Right hindlimb (tissue), 1 donor: ENCODE measurements around the gene MSI2.

Source experiments
- DNase-seq: peaks from one replicate; pipeline ENCODE4 v3.0.0-alpha.2; 2018

The MSI2 gene

DNA sequence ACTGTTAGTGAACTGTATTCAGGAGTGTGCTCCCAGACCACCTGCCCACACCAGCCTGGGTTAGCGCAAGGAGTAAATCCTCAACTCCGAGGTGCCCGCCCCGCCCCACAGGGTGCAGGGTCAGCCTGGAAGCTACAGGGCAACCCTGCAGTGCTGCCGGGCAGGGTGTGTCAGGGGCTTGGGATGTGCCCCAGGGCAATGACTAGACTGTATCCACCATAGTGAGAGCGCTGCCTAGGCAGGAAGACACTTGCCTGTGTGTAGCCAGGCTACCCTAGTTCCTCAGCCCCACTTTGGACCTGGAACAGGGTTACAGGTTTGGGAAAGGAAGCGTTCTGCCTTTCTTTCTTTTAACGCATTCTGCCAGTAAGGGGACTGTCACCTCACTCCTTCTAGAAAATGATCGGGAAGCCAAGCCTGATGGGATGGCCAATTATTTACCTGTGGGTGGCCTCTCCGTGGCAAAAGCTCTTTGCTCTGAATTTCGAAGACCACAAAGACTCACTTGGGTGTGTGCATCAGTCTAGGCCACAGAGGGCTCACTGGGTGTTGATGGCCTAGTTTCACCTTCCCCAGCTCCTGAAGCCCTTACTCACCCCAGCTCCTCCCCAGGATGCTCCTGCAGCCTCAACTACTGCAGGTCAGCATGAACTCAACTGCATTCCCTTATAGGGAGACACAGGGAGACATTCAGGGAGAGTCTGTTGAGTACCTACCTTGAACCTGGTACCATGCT lies 397.9 kb downstream of the MSI2 start:
- DNase-seq = no peak

DNA sequence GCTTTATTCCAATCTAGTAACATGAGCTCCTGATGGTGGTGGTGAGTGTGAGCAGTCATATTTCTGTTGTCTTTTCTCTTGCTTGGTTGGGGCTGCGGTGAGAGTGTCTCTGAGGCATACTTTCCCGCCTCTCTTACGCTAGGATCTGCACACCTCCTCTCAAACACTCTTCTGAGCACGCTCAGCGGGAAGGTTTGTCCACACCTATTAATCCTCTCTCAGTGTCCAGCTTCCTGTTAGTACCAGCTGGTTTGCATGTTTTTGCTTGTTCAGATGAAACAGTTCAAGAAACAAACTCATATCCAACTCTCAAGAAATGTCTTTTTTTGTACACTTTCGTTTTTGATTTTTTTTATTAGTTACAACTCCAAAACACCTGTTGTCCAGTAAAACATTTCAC lies 399.2 kb downstream of the MSI2 start:
- DNase-seq = no peak

DNA sequence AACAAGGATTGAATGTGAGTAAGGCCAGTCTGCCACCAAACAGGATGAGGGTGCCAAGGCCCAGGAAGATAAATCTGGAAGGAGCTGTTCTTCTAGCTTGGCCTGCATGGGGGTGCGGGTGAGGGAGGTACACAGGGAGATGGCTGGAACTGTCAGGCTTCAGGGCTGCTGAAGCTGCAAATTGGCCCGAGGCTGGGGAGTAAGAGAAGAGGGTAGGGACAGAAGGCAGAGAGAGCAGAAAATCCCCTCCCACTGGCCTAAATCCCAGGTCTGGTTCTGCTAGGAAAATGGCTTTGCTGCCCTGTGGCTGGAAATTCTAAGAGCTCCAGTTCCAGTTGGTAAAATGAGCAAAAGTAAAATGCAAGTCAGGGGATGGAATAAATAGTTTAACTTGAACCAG lies 400.9 kb downstream of the MSI2 start:
- DNase-seq = no peak

DNA sequence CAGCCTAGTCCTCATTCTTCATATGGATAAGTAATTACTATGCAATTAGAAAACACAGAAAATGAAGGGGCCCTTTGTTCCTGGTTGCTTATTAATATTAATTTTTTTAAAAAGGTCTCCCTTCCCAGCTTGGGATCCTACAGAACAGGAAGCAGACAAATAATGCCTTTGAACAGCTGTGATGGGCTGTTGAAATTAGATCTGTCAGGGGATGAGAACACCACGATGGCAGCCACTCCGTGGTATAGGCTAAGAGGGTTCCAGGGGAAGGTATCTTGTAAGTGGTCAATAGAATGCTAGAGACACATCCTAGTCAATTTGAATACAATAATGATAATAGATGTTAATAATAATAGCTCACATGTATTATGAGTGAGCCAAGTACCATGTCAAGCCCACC lies 405.7 kb downstream of the MSI2 start:
- no peak for DNase-seq

DNA sequence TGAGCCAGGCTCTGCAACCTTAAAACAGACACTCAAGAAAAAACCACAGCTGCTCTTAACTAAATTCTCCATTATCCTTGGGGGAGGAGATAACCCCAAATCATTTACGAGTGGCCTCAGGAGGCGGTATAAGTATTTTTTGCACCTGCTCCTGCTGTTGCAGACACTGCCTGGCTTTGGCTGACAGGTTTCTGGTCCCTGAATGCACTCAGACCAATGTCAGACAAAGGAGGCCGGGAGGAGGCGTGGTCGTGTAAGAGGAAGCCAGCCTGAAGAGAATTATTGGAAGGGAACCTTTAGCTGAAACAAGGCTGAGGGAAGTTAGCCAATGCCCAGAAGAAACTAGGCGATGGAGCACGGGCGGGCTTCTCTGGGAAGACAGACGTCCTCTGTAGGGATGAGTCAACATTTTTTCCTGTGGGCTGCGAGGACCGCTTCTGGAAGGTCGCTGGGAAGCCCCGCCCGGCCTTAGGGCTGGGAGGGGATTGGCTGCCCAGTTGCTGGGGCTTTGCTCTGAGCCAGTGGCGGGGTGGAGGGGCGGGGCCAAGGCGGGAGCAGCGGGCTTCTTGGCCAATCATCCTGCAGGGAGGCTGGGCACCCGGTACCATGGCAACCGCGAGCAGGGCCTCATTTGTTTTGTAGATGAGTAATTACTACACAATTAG lies 406.5 kb downstream of the MSI2 start:
- peak; percentile 97 for DNase-seq

DNA sequence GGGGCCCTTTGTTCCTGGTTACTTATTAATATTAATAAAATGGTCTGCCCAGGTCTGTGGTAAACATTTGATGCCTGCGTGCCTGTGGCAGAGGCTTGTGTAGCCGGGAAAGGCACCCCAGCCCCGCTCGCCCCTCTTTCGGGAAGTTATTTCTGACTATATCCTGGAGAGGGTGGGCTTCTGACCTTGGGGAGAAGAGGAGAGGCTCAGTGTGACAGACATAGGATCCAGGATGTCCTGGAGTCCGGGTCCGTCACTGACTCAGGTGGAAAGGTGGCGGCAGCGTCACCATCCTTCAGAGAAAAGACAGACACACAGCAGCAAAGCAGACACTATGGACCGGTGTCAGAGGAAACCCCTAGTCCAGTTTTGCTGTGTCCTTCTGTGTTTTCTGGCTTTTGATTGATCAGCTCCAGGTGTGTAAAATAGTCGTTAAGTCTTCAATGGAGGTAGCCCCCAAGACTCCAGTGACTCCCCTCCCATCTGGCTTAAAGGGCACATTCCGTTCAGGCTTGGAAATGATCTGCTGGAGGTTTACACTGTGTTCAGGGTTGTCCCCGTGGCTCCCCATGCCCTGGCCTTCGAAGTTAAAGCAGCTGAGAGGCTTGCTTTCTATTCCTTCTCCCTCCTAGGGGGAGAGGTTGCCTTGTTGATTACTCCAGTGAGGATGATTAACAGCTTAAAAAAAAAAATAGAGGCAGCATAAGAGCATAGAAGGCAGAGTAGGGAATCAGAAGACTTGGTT lies 407.2 kb downstream of the MSI2 start:
- no peak for DNase-seq

DNA sequence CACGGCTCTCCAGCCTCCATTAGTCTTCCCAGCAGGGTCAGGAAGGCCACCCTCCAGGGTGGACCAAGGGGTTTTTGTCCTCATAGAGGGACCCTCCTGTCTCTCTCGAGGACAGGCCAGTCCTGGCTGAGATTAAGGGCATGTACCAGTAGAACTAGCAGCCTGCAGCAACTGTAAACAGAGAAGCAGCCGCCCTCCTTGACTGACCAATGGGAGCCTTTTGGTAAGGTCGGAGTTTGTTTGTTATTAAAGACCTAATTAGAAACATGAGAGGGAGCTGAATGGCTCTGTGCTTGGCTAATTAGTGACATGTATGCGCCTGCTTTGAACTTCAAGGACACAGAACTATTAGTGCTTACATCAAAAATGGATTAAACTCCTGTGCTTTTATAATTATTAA lies 408.8 kb downstream of the MSI2 start:
- no peak for DNase-seq

DNA sequence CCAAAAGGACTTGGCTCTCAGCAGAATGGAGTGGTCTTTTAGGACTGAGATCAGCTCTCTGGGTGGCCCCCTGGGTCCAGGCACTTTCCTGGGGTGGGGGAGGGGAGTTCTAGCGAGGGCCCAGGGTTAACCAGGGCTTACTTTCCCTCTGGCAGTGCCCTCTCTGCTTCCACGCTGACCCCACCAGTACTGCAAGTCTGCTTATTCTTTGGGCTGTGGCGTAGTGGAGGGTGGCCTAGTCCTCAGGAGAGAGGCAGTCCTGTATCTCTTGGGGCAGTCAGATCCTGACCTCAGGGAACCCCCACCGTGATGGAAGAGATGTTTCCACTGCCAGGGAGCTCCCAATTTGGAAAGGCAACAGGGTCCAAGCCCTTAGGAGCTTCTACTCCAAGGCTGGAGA lies 409.4 kb downstream of the MSI2 start:
- no peak for DNase-seq

DNA sequence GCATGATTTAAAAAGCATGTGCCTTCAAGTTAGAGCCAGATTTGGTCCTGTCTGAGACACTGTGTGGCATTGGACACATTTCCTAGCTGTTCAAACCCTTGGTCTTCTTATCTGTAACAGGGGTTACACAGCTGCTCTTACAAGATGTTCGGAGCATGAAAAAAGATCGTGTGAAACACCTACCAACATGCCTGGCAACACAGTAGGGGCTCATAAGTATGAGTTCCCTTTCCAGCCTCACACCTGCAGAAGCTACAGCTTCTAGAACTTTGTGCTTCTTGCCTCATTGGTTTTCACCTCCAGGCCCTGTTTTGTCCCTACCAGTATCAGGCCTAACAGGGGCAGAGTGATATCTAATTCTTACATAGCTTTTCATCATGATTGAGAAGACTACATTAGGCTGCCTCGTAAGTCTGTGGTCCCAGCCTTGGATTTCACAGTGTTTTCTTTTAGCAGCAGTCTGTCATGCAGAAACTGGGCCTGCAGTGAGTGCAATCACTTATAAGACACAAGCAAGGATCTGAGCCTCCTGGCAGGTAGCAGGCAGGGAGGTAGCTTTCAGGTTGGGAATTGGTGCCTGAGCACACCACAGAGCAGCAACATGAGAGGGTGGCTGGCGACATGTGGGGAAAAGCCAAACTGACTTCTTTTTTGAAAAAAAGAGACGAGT lies 410.0 kb downstream of the MSI2 start:
- no peak for DNase-seq

DNA sequence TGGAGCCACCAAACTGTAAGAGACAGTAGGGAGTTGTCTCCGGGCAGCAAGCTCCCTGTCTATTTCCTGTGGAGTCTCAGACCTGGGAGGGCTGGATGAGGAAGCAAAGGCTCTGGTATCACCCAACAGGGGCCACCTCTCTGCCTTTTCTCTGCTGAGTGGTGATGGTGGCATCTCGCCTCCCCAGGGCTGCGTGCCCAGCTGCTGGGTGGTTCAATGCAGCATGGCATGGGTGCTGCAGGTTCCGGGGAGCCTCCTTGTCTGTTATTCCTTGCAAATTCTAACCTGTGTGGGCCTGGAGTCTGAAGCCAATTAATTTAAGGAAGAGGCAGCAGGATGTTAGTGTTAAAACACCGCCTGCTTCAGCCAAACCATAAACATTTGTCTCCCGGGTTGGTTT lies 410.6 kb downstream of the MSI2 start:
- DNase-seq = no peak

DNA sequence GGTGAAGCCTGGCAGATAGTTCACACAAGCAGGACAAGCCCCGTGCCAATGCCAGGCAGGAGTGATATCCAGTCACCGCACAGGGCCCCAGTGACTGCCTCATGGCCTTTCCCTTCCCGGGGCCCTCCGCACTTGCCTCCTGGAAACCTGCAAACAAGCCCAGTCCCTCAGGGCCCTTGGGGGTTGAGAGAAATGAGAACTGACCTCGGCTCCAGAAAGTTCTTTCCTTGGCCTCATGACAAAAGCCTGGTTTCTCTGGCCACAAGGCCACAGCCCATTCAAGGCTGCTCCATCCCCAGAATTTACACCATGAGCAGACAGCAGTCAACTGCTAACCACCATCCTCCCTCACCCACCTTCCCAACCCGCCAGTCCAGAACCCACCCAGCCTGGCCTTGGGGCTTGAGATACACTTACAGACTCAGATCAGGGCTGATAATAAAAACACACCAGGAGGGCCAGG lies 411.2 kb downstream of the MSI2 start:
- no peak for DNase-seq

DNA sequence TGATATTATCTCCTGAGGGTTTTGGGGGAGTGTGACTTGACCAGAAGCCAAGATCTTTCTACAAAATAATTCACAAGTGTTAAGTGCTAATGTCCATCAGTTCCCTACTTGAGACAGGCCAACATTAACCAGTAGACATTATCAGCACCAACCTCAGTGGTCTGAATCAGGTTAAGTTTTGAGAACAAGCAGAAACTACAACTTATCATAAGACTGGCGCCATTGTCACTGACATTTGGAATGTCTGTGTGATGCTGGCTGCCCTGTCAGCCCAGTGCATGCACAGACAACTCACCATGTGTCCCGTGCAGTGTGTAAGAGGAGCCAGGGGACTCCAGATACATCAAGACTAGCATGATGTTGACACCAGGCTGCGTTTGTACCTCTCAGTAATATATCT lies 412.0 kb downstream of the MSI2 start:
- no peak for DNase-seq

DNA sequence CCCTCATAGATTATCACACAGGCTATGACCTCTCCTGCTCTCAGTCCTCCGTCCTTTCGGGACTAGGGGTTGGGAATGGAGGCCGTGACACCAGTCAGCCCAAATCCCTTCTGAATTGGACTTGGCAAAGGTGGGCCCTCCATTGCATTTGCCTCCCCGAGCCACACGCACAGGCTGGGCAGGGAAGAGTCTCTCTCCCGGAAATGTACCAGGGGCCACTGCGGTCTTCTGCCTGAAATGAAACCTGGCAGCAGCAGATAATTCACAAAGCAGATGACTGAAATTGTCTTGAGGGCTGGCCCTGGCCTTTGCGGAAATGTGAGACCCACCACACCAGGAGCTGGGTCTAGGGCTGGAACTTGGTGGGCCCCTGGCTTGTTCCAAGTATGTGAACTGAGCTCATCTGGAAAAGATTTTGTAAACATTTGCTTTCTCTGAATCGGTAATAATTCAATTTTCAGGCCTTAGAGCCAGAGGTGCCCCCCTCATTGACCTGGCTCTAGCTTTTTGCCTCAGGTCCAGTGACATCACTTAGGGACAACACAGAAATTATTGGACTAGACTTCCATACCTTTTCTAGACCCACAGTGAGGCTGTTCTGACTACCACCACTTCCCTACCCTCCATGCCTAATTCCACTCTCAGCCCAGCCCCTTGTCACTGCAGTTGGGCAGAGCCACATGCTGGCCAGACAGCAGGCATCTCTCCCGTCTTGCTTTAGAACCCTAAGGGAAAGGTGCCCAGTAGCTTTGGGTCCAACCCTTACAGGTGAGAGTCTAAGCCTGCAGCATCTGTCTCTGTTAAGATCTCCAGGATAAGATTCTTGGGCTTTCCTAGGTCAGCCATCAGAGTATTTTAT lies 413.6 kb downstream of the MSI2 start:
- peak; percentile 32 for DNase-seq

DNA sequence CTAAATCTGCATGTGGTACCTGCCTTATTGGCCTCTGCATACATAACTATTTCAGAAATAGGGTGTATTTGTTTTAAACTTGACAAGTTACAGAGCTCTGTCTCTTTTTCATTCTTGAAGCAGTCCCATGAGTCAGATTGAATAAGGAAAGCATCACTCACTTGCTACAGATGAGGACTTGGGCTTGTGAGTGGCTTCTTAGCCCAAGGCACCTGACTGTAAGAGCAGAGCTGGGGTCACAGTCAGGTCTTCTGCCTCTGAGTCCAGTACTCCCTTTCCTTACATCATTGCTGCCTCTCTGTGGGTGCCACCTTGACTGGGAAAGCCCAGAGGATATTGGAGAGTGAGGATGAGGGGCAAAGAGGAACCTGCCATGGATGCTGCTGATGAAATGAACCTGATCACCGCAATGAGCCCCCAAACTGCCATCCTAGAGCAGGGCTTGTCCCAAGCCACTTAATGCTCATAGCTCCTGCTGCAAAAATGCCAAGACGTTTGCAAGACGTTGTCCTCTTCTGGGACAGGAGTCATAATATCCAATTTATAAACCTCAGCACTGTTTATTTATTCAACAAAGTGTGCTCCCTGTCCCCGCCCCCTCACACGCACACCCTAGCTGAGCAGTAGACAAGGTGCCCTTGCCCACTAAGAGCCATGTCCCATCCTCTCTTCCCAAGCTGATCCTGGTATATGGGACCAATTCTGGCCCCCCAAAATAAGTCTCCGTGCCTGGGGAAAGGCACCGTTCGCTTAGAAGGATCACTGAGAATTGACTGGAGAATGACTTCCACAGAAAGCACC lies 414.6 kb downstream of the MSI2 start:
- no peak for DNase-seq

DNA sequence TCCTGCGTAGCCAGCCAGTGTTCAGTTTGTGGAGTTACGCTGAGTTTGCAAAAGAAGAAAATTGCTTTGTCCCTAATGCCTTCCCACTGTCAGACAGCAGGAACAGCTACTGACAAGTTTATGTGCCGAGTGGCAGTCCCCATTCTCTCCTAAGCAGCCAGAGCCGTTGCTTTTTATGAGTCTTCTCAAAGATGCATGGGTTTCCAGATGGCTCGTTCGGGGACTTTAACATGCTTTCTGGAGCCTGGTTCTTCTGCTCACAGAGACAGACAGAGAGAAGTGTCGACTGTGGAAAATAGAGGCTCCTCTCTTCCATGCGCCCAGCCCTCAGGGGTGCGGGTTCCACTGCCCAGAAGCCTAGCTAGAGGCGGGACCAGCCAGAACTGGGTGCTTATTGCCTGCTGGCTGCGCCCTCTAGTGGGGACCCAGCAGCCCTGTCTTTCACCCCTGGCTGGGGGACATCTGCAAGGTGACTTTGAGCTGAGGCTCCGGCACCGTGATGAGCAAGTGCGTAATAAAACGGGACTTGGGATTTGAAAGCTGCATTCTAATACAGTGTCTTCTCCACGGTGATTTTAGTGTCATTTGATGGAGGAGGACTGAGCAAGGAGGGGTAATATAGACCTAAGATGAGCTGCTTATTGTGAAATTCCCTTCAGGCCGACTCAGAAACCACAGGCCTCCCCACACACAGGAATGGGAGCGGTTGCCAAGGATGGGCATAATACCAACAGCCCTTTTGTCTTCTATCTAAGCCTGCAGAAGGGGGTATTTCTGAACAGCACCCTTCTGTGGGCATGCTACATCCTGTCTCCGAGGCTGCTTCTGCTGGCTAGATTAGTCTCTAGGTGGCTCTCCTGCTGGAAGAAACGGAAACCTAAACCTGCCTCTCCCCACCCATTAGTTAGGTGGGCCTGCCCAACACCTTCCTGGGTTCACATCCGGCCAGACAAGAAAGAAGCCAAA lies 415.6 kb downstream of the MSI2 start:
- DNase-seq = peak; percentile 78

DNA sequence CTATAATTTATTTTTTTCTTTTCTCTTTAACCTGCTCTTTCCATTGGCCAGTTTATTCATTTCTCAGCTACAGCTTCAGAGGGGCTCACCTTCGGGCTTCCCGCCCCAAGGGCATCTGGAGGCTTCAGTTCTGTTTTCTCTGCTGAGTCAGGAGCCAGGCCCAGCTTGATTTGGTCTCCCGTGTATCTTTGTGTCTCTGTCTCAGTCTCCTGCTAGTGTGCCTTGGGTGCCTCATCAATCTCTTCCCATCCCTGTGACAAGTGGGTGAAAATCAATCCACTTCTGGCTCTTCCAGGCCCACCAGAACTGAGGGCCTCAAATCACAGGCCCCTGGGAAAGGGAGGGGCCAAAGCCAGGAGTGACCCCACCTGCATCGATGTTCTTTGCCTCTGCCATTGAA lies 416.6 kb downstream of the MSI2 start:
- DNase-seq = no peak

DNA sequence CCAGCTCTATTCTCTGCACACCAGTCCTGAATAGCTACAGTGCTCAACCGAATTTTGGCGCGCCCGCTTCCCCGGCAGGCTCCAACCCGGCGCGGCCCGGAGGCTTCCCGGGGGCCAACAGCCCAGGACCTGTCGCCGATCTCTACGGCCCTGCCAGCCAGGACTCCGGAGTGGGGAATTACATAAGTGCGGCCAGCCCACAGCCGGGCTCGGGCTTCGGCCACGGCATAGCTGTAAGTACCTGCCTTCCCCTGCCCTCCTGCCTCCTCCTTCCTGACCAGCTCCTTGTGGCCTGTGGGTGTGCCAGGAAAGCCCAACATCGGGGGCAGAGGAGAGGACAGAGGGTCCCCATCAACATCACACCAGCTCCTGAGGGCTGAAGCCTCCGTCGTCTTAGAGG lies 418.6 kb downstream of the MSI2 start:
- DNase-seq = no peak

DNA sequence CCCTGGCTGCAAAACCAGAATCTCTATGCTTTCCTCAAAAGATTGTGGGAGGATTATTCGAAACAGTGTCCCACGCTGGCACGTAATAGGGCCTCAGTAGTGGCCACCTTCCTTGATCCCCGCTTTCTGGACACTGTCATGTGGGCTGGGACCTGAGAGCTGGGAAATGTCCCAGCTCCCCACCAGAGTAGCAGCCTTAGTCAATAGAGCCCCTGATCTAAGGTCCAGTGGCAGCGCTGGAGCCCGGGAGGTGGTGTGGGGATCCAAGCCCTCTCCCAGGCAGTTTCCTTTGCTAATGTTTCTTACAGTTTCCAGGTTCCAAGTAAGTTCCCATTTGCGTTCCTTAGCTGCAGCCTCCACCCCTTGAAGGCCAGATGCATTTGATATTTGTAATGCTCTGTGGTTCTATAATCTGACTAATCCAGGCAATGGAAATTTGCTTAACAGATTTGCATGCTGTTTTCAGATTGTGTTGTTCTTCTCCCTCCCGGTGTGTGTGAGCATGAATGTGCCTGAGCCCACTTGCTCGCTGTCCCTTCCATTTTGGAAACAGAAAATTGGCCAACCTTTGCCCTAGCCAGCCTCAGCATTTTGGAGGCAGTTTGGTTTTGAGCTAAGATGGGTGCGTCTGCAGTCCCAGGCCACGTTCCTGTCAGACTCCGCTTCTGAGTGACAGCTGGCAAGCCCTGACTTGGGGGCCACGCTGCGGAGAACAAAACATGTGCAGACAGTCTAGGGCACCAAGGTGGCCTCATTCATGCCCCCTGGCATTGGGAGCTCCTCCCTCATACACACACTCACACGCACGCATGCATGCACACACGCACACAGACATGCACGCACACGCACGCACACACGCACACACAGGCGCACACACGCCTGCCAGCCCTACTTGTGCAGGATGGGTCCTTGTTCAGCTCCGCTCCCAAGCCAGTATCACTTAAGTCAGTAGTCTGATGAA lies 419.4 kb downstream of the MSI2 start:
- DNase-seq = no peak

DNA sequence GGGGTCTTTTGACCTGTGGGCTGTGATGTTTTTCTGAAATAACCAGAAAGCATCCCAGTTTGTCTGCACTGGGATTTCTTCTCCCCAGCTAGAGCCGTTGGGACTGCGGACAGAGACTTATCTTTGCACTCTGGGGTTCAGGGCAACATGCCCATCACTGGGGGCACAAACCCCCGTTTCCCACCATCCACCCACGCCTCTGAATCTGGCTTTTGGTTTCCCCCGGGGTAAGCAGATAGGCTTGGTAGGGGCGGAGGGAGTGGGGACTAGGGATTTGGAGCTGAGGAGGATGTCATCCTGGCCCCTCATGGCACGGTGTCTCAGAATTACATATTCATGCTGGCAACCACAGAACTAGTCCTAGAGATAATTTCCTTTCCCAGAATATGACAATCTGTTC lies 420.2 kb downstream of the MSI2 start:
- no peak for DNase-seq
